22Rv1 (cell line): Measurements from ENCODE around the gene SLC22A15.

Experiments used
- CTCF ChIP-seq: fragments of 450-650 bp; IDR thresholded peaks from 2 replicates; pipeline ENCODE4 v1.5.1; 2017; ENCODE audit warnings: mild to moderate bottlenecking
- ZFX ChIP-seq: fragments of 450-650 bp; IDR thresholded peaks from 2 replicates; pipeline ENCODE4 v1.6.1; 2017; ENCODE audit warnings: antibody characterized with exemption, borderline replicate concordance

DNA sequence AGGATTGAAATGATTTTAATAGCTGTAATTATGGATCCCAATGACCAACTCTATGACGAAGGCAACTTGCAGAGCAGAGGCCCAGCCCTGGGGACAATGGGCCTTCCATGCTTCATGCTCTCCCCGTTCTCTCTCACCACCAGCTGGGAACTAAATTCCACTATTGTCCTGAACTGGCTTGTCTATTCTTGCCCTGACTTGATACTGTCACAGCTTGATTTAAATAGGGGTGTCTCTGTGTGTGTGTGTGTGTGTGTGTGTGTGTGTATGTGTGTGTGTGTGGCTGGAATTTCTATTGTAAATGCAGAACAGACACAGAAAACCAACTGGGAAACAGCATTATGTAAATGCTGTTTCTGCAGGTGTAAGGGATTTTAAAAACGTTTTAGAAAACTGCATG is 57.0 kb downstream of the SLC22A15 start:
- no peak for TF ChIP-seq CTCF
- TF ChIP-seq ZFX: no peak
